ENCODE results near the gene ZNRF4.
"Not testable (repeated sequence)": the region's sequence is repeated elsewhere in the genome, so short reads cannot be mapped to it uniquely, and the experiment has no call there.

ZNRF4 gene

GRCh38 chr19:5477451-5478215 is 22.4 kb downstream of the ZNRF4 start:
- no peak for DNase-seq (ENCODE audit: low read depth)

- no peak for DNase-seq (ENCODE audit: low read depth)
Observed at GRCh38 chr19:5478241-5478924, 23.2 kb downstream of the ZNRF4 start.

GRCh38 chr19:5478925-5479588 is 23.8 kb downstream of the ZNRF4 start:
- no peak for DNase-seq (ENCODE audit: low read depth)

GRCh38 chr19:5479958-5480357 is 24.7 kb downstream of the ZNRF4 start:
- DNase-seq (ENCODE audit: low read depth): no peak

GRCh38 chr19:5480427-5480836 is 25.2 kb downstream of the ZNRF4 start:
- peak; percentile 6 for DNase-seq (ENCODE audit: low read depth)

- DNase-seq (ENCODE audit: low read depth): no peak
Observed at GRCh38 chr19:5481957-5482356, 26.7 kb downstream of the ZNRF4 start.

GRCh38 chr19:5484398-5485285 is 29.4 kb downstream of the ZNRF4 start:
- DNase-seq (ENCODE audit: low read depth): no peak

GRCh38 chr19:5485286-5485636 is 30.0 kb downstream of the ZNRF4 start:
- no peak for DNase-seq (ENCODE audit: low read depth)

GRCh38 chr19:5485658-5486057 is 30.4 kb downstream of the ZNRF4 start:
- not testable (repeated sequence) for DNase-seq (ENCODE audit: low read depth)

- DNase-seq (ENCODE audit: low read depth): no peak
Observed at GRCh38 chr19:5487222-5487621, 32.0 kb downstream of the ZNRF4 start.

GRCh38 chr19:5489551-5489950 is 34.3 kb downstream of the ZNRF4 start:
- no peak for DNase-seq (ENCODE audit: low read depth)

- no peak for DNase-seq (ENCODE audit: low read depth)
Observed at GRCh38 chr19:5491565-5491964, 36.3 kb downstream of the ZNRF4 start.

GRCh38 chr19:5492281-5492634 is 37.0 kb downstream of the ZNRF4 start:
- no peak for DNase-seq (ENCODE audit: low read depth)

GRCh38 chr19:5492635-5493409 is 37.6 kb downstream of the ZNRF4 start:
- DNase-seq (ENCODE audit: low read depth): no peak

GRCh38 chr19:5494773-5495172 is 39.6 kb downstream of the ZNRF4 start:
- no peak for DNase-seq (ENCODE audit: low read depth)

- no peak for DNase-seq (ENCODE audit: low read depth)
Observed at GRCh38 chr19:5495792-5496191, 40.6 kb downstream of the ZNRF4 start.

- DNase-seq (ENCODE audit: low read depth): no peak
Observed at GRCh38 chr19:5497297-5497696, 42.1 kb downstream of the ZNRF4 start.

GRCh38 chr19:5498830-5499550 is 43.8 kb downstream of the ZNRF4 start:
- DNase-seq (ENCODE audit: low read depth): no peak

GRCh38 chr19:5501907-5502306 is 46.7 kb downstream of the ZNRF4 start:
- no peak for DNase-seq (ENCODE audit: low read depth)

- no peak for DNase-seq (ENCODE audit: low read depth)
Observed at GRCh38 chr19:5503598-5503997, 48.4 kb downstream of the ZNRF4 start.

- no peak for DNase-seq (ENCODE audit: low read depth)
Observed at GRCh38 chr19:5504114-5504513, 48.9 kb downstream of the ZNRF4 start.
